ENCODE measurements around the gene MMP23B.

The MMP23B gene

GRCh38 chr1:1683104-1683905 is 51.3 kb downstream of the MMP23B start:
- H3K27ac ChIP-seq = no peak overlapping the region
- TF ChIP-seq, protein P1, sequence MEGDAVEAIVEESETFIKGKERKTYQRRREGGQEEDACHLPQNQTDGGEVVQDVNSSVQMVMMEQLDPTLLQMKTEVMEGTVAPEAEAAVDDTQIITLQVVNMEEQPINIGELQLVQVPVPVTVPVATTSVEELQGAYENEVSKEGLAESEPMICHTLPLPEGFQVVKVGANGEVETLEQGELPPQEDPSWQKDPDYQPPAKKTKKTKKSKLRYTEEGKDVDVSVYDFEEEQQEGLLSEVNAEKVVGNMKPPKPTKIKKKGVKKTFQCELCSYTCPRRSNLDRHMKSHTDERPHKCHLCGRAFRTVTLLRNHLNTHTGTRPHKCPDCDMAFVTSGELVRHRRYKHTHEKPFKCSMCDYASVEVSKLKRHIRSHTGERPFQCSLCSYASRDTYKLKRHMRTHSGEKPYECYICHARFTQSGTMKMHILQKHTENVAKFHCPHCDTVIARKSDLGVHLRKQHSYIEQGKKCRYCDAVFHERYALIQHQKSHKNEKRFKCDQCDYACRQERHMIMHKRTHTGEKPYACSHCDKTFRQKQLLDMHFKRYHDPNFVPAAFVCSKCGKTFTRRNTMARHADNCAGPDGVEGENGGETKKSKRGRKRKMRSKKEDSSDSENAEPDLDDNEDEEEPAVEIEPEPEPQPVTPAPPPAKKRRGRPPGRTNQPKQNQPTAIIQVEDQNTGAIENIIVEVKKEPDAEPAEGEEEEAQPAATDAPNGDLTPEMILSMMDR (conservative IDR thresholded peaks at IDR 0.05) = no peak
- no peak for TF ChIP-seq ZFX (IDR thresholded peaks at IDR 0.05)

Measured in C4-2B (cell line).